GM23338 (cell line): Measurements from ENCODE around the gene OAT. TPM values are rescaled to one million over a fixed set of nuclear protein-coding genes. Genes with fewer than 3 reads are reported as not detected.

Experiments used
- ATAC-seq: fragments of 200-7000 bp; cut with Tn5 transposase; 3 replicates; pipeline ENCODE4 v1.9.1; 2020
- DNase-seq: peaks from one replicate; pipeline ENCODE4 v3.0.0-alpha.2; 2015; ENCODE audit warnings: low spot score
- H2AFZ ChIP-seq: fragments of 200-600 bp; sonication (generic); 2 replicates; pipeline ENCODE4 v1.8.0; 2016; ENCODE audit warnings: antibody characterized with exemption, mild to moderate bottlenecking, moderate library complexity
- H3F3A ChIP-seq: fragments of 200-600 bp; sonication (generic); replicated peaks from 2 replicates; pipeline ENCODE4 v1.8.0; 2017; ENCODE audit warnings: antibody characterized with exemption, mixed run types, low read depth
- H3K27ac ChIP-seq: fragments of 200-600 bp; sonication (generic); 2 replicates; pipeline ENCODE4 v1.6.1; 2016; ENCODE audit warnings: low read depth
- H3K27me3 ChIP-seq: fragments of 200-600 bp; sonication (generic); 2 replicates; pipeline ENCODE4 v1.8.0; 2016; ENCODE audit warnings: mild to moderate bottlenecking, mixed run types, moderate library complexity; ENCODE audit not compliant: insufficient read depth
- H3K36me3 ChIP-seq: fragments of 200-600 bp; sonication (generic); 2 replicates; pipeline ENCODE4 v1.8.0; 2016; ENCODE audit warnings: mild to moderate bottlenecking; ENCODE audit not compliant: insufficient read depth
- H3K4me1 ChIP-seq: fragments of 200-600 bp; sonication (generic); 2 replicates; pipeline ENCODE4 v1.8.0; 2016; ENCODE audit warnings: mild to moderate bottlenecking, moderate library complexity; ENCODE audit not compliant: insufficient read depth
- H3K4me2 ChIP-seq: fragments of 200-600 bp; sonication (generic); 2 replicates; pipeline ENCODE4 v1.7.1; 2017; ENCODE audit warnings: mixed run types
- H3K4me3 ChIP-seq: fragments of 200-600 bp; sonication (generic); 2 replicates; pipeline ENCODE4 v1.6.1; 2016; ENCODE audit warnings: mixed run types
- H3K79me2 ChIP-seq: fragments of 200-600 bp; sonication (generic); replicated peaks from 2 replicates; pipeline ENCODE4 v1.8.0; 2017; ENCODE audit warnings: mild to moderate bottlenecking; ENCODE audit not compliant: insufficient read depth
- H3K9me2 ChIP-seq: fragments of 200-600 bp; sonication (generic); 2 replicates; pipeline ENCODE4 v1.8.0; 2017; ENCODE audit not compliant: insufficient read depth
- H4K20me1 ChIP-seq: fragments of 200-600 bp; sonication (generic); replicated peaks from 2 replicates; pipeline ENCODE4 v1.8.0; 2017; ENCODE audit warnings: mild to moderate bottlenecking; ENCODE audit not compliant: insufficient read depth
- H3K27ac Mint-ChIP-seq: 2 replicates; pipeline ENCODE4 v1.8.0; 2020; ENCODE audit warnings: inconsistent platforms, mild to moderate bottlenecking, moderate library complexity, mixed read lengths
- H3K27me3 Mint-ChIP-seq: 3 replicates; pipeline ENCODE4 v1.8.0; 2022; ENCODE audit warnings: low read depth, mild to moderate bottlenecking, moderate library complexity, mixed read lengths, inconsistent platforms; ENCODE audit not compliant: insufficient read depth, poor library complexity
- H3K36me3 Mint-ChIP-seq: 3 replicates; pipeline ENCODE4 v1.8.0; 2021; ENCODE audit warnings: low read depth, mild to moderate bottlenecking, inconsistent platforms, moderate library complexity, mixed read lengths
- H3K4me1 Mint-ChIP-seq: 3 replicates; pipeline ENCODE4 v1.8.0; 2020; ENCODE audit warnings: mild to moderate bottlenecking, inconsistent platforms, mixed read lengths
- H3K4me3 Mint-ChIP-seq: 3 replicates; pipeline ENCODE4 v1.8.0; 2021; ENCODE audit warnings: moderate library complexity, mild to moderate bottlenecking, inconsistent platforms, mixed read lengths
- H3K9me3 Mint-ChIP-seq: 3 replicates; pipeline ENCODE4 v1.8.0; 2020; ENCODE audit warnings: moderate library complexity, mild to moderate bottlenecking, inconsistent platforms, mixed read lengths
- CREB1 ChIP-seq: fragments of 250-450 bp; sonication (Bioruptor Pico); IDR thresholded peaks from 2 replicates; pipeline ENCODE4 v1.5.0; 2020; ENCODE audit warnings: low read depth, mild to moderate bottlenecking, moderate library complexity
- CTCF ChIP-seq, 2 experiments: fragments of 200-600 bp in 1 of 2; sonication (generic) in 1 of 2; conservative IDR thresholded peaks; 2 replicates each; pipeline versions ENCODE4 v1.5.1 to v1.6.1; 2016 to 2017; ENCODE audit warnings: antibody characterized with exemption in 2 of 2, low read depth in 2 of 2, mild to moderate bottlenecking in 2 of 2, moderate library complexity in 1 of 2
- EZH2 ChIP-seq: fragments of 200-600 bp; sonication (generic); IDR thresholded peaks from one replicate; pipeline ENCODE4 v1.8.0; 2017; ENCODE audit warnings: antibody characterized with exemption, mild to moderate bottlenecking, low read depth; ENCODE audit not compliant: unreplicated experiment
- EZH2phosphoT487 ChIP-seq: fragments of 200-600 bp; sonication (generic); IDR thresholded peaks from one replicate; pipeline ENCODE4 v1.8.1; 2018; ENCODE audit warnings: antibody characterized with exemption; ENCODE audit not compliant: unreplicated experiment
- JUNB ChIP-seq: IDR thresholded peaks from one replicate; pipeline ENCODE4 v1.6.1; 2016; ENCODE audit warnings: antibody characterized with exemption; ENCODE audit not compliant: unreplicated experiment
- NANOG ChIP-seq: IDR thresholded peaks from 2 replicates; pipeline ENCODE4 v1.6.1; 2016; ENCODE audit warnings: antibody characterized with exemption, borderline replicate concordance
- POLR2AphosphoS5 ChIP-seq: IDR thresholded peaks from 2 replicates; pipeline ENCODE4 v1.6.1; 2016; ENCODE audit warnings: antibody characterized with exemption, low read depth
- STAT1 ChIP-seq: IDR thresholded peaks from one replicate; pipeline ENCODE4 v1.6.1; 2016; ENCODE audit warnings: antibody characterized with exemption; ENCODE audit not compliant: unreplicated experiment
- ZNF331 ChIP-seq: fragments of 250-450 bp; sonication (Bioruptor Pico); IDR thresholded peaks from 2 replicates; pipeline ENCODE4 v1.5.0; 2020; ENCODE audit warnings: low read depth, mild to moderate bottlenecking, moderate library complexity
- polyA plus RNA-seq: library from polyadenylated mRNA; unstranded; fragments of >200 nt; fragmentation: Nextera tagmentation; extraction: Ambion mirVana; gene quantifications from 2 replicates; pipeline ENCODE4 v1.2.1, GENCODE V29; 2016
- total RNA-seq: library from RNA; depleted of rRNA; stranded (reverse); fragments of >200 nt; shearing (Covaris generic); gene quantifications from 2 replicates; pipeline ENCODE4 v1.2.3, GENCODE V29; 2014
- TF ChIP-seq, protein P1 (sequence below): IDR thresholded peaks from 2 replicates; pipeline ENCODE4 v1.6.1; 2016; ENCODE audit warnings: antibody characterized with exemption

The OAT gene
- total and polyA plus RNA-seq, 2 experiments from 2014 or later = 131 to 139 TPM

- no peaks in the 10 kb centered on the region for H4K20me1 ChIP-seq
- H3K9me3 Mint-ChIP-seq = no peaks in the 10 kb centered on the region
- no peak overlapping the region for H3K4me3 Mint-ChIP-seq
- H3K36me3 Mint-ChIP-seq = no peaks in the 10 kb centered on the region
- H3K4me1 Mint-ChIP-seq = peaks cover 21% of the 10 kb centered on the region
- no peaks in the 10 kb centered on the region for H3K36me3 ChIP-seq
- H3K27me3 Mint-ChIP-seq = peaks cover 10% of the 10 kb centered on the region
- no peak for TF ChIP-seq CREB1 (CRISPR knock-in tag)
- TF ChIP-seq JUNB = no peak
- no peak for TF ChIP-seq CTCF (conservative IDR thresholded peaks at IDR 0.05; ENCODE audit: low read depth in 2 of 2)
- no peak for TF ChIP-seq NANOG
- TF ChIP-seq STAT1 = no peak
- no peaks in the 10 kb centered on the region for H3K9me2 ChIP-seq
- no peaks in the 10 kb centered on the region for H3F3A ChIP-seq
- H3K27me3 ChIP-seq = no peaks in the 10 kb centered on the region
- H3K27ac ChIP-seq = no peak overlapping the region
- H3K27ac Mint-ChIP-seq = no peak overlapping the region
- H3K4me3 ChIP-seq = no peak overlapping the region
- no peaks in the 10 kb centered on the region for H3K4me1 ChIP-seq
- ATAC-seq (no peak; the same call in 1 of the 3 replicates), DNase-seq (no peak)
- H3K79me2 ChIP-seq = no peaks in the 10 kb centered on the region
- no peak overlapping the region for H3K4me2 ChIP-seq
- 0 out of 2 replicates have a peak overlapping the region, but pooled peaks have one; percentile 23 for H2AFZ ChIP-seq
Observed at GRCh38 chr10:124378881-124379471, 39.7 kb downstream of the OAT start.

GRCh38 chr10:124378271-124378670, 40.5 kb downstream of the OAT start:
- H3K4me3 ChIP-seq = no peak overlapping the region
- Mint-ChIP-seq H3K27ac (no peak overlapping the region), H3K36me3 (no peaks in the 10 kb centered on the region), H3K27me3 (peaks cover 10% of the 10 kb centered on the region), H3K4me1 (peaks cover 21% of the 10 kb centered on the region), H3K9me3 (no peaks in the 10 kb centered on the region; the same call in 2 of the 3 replicates), H3K4me3 (no peak overlapping the region)
- no peak overlapping the region for H3K27ac ChIP-seq
- TF ChIP-seq POLR2AphosphoS5 (no peak), STAT1 (no peak), CREB1 (CRISPR knock-in tag) (no peak), ZNF331 (CRISPR knock-in tag) (no peak), EZH2 (no peak), JUNB (no peak), EZH2phosphoT487 (no peak)
- TF ChIP-seq, protein P1, sequence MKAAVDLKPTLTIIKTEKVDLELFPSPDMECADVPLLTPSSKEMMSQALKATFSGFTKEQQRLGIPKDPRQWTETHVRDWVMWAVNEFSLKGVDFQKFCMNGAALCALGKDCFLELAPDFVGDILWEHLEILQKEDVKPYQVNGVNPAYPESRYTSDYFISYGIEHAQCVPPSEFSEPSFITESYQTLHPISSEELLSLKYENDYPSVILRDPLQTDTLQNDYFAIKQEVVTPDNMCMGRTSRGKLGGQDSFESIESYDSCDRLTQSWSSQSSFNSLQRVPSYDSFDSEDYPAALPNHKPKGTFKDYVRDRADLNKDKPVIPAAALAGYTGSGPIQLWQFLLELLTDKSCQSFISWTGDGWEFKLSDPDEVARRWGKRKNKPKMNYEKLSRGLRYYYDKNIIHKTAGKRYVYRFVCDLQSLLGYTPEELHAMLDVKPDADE = no peak
- H2AFZ ChIP-seq = no peak overlapping the region
- H3F3A ChIP-seq = no peaks in the 10 kb centered on the region
- H4K20me1 ChIP-seq = no peaks in the 10 kb centered on the region
- ATAC-seq (no peak), DNase-seq (no peak)
- H3K27me3 ChIP-seq = no peaks in the 10 kb centered on the region
- H3K79me2 ChIP-seq = no peaks in the 10 kb centered on the region
- no peak overlapping the region for H3K4me2 ChIP-seq
- H3K9me2 ChIP-seq = no peaks in the 10 kb centered on the region
- H3K4me1 ChIP-seq = no peaks in the 10 kb centered on the region
- no peaks in the 10 kb centered on the region for H3K36me3 ChIP-seq
